Keratinocyte (primary cell): ENCODE measurements around the gene LEUTX.

Experiments
- EZH2 ChIP-seq: IDR thresholded peaks from one replicate; pipeline ENCODE4 v1.6.1; 2012; ENCODE audit warnings: inconsistent platforms, mild to moderate bottlenecking, low read length, moderate library complexity
- TF ChIP-seq, protein P1 (sequence below), 3 experiments: IDR thresholded peaks in 1 of 3; conservative IDR thresholded peaks in 1 of 3; optimal IDR thresholded peaks in 1 of 3; 2 replicates in 2 of 3; 3 replicates in 1 of 3; pipeline versions ENCODE3 to v1.5.1; 2011; ENCODE audit warnings: low read length in 3 of 3, mild to moderate bottlenecking in 3 of 3, moderate library complexity in 2 of 3, control low read depth in 1 of 3, inconsistent platforms in 1 of 3; ENCODE audit not compliant: insufficient read depth in 2 of 3; ENCODE audit errors: extremely low read depth in 1 of 3

DNA sequence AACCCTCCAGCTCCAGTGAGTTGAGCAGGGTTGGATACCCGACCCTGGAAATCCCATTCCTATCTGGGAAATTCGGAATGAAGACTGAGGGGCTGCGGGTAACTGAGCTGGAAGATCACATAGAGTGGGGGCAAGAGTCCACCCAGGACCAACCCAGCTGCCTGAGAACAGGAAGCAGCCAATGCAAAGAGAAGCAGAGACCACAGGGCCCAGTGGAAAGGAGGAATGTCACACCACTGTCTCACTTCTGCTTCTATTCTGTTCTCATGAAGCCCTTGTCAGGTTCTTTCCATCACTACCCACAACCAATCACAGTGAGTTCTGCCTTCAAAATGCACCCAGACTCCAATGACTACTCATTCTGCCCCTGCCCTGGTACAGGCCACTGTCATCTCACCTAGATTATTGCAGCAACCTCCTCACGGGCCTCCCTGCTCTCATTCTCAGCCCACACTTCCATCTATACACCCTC lies 40.0 kb downstream of the LEUTX start:
- TF ChIP-seq, protein P1, sequence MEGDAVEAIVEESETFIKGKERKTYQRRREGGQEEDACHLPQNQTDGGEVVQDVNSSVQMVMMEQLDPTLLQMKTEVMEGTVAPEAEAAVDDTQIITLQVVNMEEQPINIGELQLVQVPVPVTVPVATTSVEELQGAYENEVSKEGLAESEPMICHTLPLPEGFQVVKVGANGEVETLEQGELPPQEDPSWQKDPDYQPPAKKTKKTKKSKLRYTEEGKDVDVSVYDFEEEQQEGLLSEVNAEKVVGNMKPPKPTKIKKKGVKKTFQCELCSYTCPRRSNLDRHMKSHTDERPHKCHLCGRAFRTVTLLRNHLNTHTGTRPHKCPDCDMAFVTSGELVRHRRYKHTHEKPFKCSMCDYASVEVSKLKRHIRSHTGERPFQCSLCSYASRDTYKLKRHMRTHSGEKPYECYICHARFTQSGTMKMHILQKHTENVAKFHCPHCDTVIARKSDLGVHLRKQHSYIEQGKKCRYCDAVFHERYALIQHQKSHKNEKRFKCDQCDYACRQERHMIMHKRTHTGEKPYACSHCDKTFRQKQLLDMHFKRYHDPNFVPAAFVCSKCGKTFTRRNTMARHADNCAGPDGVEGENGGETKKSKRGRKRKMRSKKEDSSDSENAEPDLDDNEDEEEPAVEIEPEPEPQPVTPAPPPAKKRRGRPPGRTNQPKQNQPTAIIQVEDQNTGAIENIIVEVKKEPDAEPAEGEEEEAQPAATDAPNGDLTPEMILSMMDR (optimal IDR thresholded peaks at IDR 0.05 in 1 of 3, IDR thresholded peaks at IDR 0.05 in 1 of 3, conservative IDR thresholded peaks at IDR 0.05 in 1 of 3; ENCODE audit: extremely low read depth in 1 of 3, insufficient read depth in 2 of 3, low read length in 3 of 3), result no peak
- TF ChIP-seq EZH2, result no peak
